ENCODE measurements around the gene STAB1.

STAB1 gene

GRCh38 chr3:52561028-52561747, 66.0 kb downstream of the STAB1 start:
- no peak for DNase-seq (ENCODE audit: extremely low read depth in 1 of 2, low read depth in 1 of 2)

- DNase-seq (ENCODE audit: extremely low read depth in 1 of 2, low read depth in 1 of 2), result no peak
These were observed 68.8 kb downstream of the STAB1 start for GRCh38 chr3:52563984-52564383.

GRCh38 chr3:52568069-52568468, 72.9 kb downstream of the STAB1 start:
- no peak for DNase-seq (ENCODE audit: extremely low read depth in 1 of 2, low read depth in 1 of 2)

GRCh38 chr3:52570076-52570475, 74.9 kb downstream of the STAB1 start:
- DNase-seq (ENCODE audit: extremely low read depth in 1 of 2, low read depth in 1 of 2), result no peak

- no peak for DNase-seq (ENCODE audit: extremely low read depth in 1 of 2, low read depth in 1 of 2)
These were observed 77.1 kb downstream of the STAB1 start for GRCh38 chr3:52572221-52572620.

Data from stimulated activated CD8-positive, alpha-beta memory T cell treated with anti-CD3 and anti-CD28 coated beads, Interleukin-7, amount 100 ng/mL, for 48 hours (primary cell).